Measurements from ENCODE around the gene RNF208. TPM values are rescaled to one million over a fixed set of nuclear protein-coding genes. Genes with fewer than 3 reads are reported as not detected.

The RNF208 gene
- total RNA-seq, 1 experiment from 2014 or later = 38.0 TPM

DNA sequence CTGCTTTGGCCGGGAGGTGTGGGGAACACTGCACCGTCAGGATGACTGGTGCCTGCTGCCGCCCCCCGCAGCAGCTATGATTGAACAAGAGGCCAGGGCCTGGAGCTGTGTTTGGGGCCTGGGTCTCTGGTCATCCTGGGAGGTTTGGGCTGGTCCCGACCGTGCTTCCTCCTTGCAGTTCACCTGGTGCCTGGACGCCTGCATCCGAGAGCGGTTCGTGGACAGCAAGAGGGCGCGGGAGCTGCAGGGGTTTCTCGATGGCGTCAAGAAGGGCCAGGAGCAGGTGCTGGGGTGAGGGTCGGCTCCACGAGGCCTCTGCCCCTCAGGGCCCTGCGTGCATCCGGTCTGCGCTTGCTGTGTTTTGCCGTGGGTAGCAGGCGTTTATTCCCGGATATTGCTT is 42.0 kb upstream of the RNF208 start:
- Histone ChIP-seq H3K9me2 (ENCODE audit: insufficient read depth) (no peaks in the 10 kb centered on the region), H3K4me1 (replicated peaks; ENCODE audit: insufficient read depth) (no peaks in the 10 kb centered on the region), H3K79me2 (ENCODE audit: low read depth) (no peaks in the 10 kb centered on the region), H3K4me3 (no peak overlapping the region), H3K9me3 (ENCODE audit: insufficient read depth, low read depth) (no peaks in the 10 kb centered on the region), H3K27ac (no peak overlapping the region), H2AFZ (no peak overlapping the region), H3K27me3 (ENCODE audit: insufficient read depth, low read depth) (no peaks in the 10 kb centered on the region), H3K36me3 (ENCODE audit: low read depth) (no peaks in the 10 kb centered on the region), H3K4me2 (no peak overlapping the region), H4K20me1 (ENCODE audit: insufficient read depth) (no peaks in the 10 kb centered on the region; the same call in 1 of the 2 replicates), H3F3A (ENCODE audit: insufficient read depth, low read depth) (peaks cover 13% of the 10 kb centered on the region)
- intact Hi-C loops (cut with micrococcal nuclease; ENCODE audit: unreplicated experiment) = no loop called here
- ChIA-PET CTCF (no interaction called here), POLR2A (ENCODE audit: unreplicated experiment) (no interaction called here)
- TF ChIP-seq EZH2 (IDR thresholded peaks at IDR 0.05; ENCODE audit: low read depth) (no peak), CTCF (conservative IDR thresholded peaks at IDR 0.05) (no peak)
- BruUV-seq (replicated peaks) = no TSS peak
- DNase-seq = no peak

GRCh38 chr9:137263506-137263905 is 41.5 kb upstream of the RNF208 start:
- Histone ChIP-seq H3K4me1 (replicated peaks; ENCODE audit: insufficient read depth) (no peaks in the 10 kb centered on the region), H3K9me3 (ENCODE audit: insufficient read depth, low read depth) (no peaks in the 10 kb centered on the region), H3K9me2 (ENCODE audit: insufficient read depth) (no peaks in the 10 kb centered on the region), H3K36me3 (ENCODE audit: low read depth) (no peaks in the 10 kb centered on the region), H3K4me3 (no peak overlapping the region), H3K27ac (no peak overlapping the region), H2AFZ (no peak overlapping the region), H3K4me2 (no peak overlapping the region), H3F3A (ENCODE audit: insufficient read depth, low read depth) (peaks cover 17% of the 10 kb centered on the region), H4K20me1 (ENCODE audit: insufficient read depth) (no peaks in the 10 kb centered on the region; the same call in 1 of the 2 replicates), H3K27me3 (ENCODE audit: insufficient read depth, low read depth) (no peaks in the 10 kb centered on the region), H3K79me2 (ENCODE audit: low read depth) (no peaks in the 10 kb centered on the region)
- intact Hi-C loops (cut with micrococcal nuclease; ENCODE audit: unreplicated experiment) = no loop called here
- TF ChIP-seq CTCF (conservative IDR thresholded peaks at IDR 0.05) (no peak), EZH2 (IDR thresholded peaks at IDR 0.05; ENCODE audit: low read depth) (no peak)
- no TSS peak for BruUV-seq (replicated peaks)
- CTCF ChIA-PET = no interaction called here
- DNase-seq = no peak
- POLR2A ChIA-PET (ENCODE audit: unreplicated experiment) = no interaction called here

- H3K4me3 ChIP-seq = no peak overlapping the region
- intact Hi-C loops (cut with micrococcal nuclease; ENCODE audit: unreplicated experiment) = no loop called here
- no peak overlapping the region for H3K27ac ChIP-seq
- H3K4me2 ChIP-seq = no peak overlapping the region
- TF ChIP-seq CTCF (conservative IDR thresholded peaks at IDR 0.05) (no peak), EZH2 (IDR thresholded peaks at IDR 0.05; ENCODE audit: low read depth) (no peak)
- no peaks in the 10 kb centered on the region for H3K4me1 ChIP-seq (replicated peaks; ENCODE audit: insufficient read depth)
- no peaks in the 10 kb centered on the region; the same call in 1 of the 2 replicates for H4K20me1 ChIP-seq (ENCODE audit: insufficient read depth)
- CTCF ChIA-PET = no interaction called here
- no TSS peak for BruUV-seq (replicated peaks)
- no peaks in the 10 kb centered on the region for H3K9me2 ChIP-seq (ENCODE audit: insufficient read depth)
- peaks cover 17% of the 10 kb centered on the region for H3F3A ChIP-seq (ENCODE audit: insufficient read depth, low read depth)
- H3K27me3 ChIP-seq (ENCODE audit: insufficient read depth, low read depth) = no peaks in the 10 kb centered on the region
- H3K36me3 ChIP-seq (ENCODE audit: low read depth) = no peaks in the 10 kb centered on the region
- POLR2A ChIA-PET (ENCODE audit: unreplicated experiment) = no interaction called here
- no peak for DNase-seq
- H3K9me3 ChIP-seq (ENCODE audit: insufficient read depth, low read depth) = no peaks in the 10 kb centered on the region
- no peaks in the 10 kb centered on the region for H3K79me2 ChIP-seq (ENCODE audit: low read depth)
- H2AFZ ChIP-seq = no peak overlapping the region
Measured at GRCh38 chr9:137262909-137263285, 40.9 kb upstream of the RNF208 start.
